ENCODE measurements around the gene BRAT1. TPM values are rescaled to one million over a fixed set of nuclear protein-coding genes. Genes with fewer than 3 reads are reported as not detected.
"Not testable (repeated sequence)": the region's sequence is repeated elsewhere in the genome, so short reads cannot be mapped to it uniquely, and the experiment has no call there.

The BRAT1 gene
- polyA plus RNA-seq, 3 donors from 2014 or later: 15.0 to 42.4 (median 19.2) TPM

GRCh38 chr7:2532199-2532772 is 23.0 kb downstream of the BRAT1 start:
- not testable (repeated sequence) for H3K9me3 Mint-ChIP-seq, H3K36me3 Mint-ChIP-seq
- H3K4me3 Mint-ChIP-seq: peak overlapping the region in 2 of 5 donors; percentile 18 to 38
- peaks cover 40 to 47% of the 10 kb centered on the region in 2 donors for H3K4me1 Mint-ChIP-seq
- H3K27me3 Mint-ChIP-seq (ENCODE audit: low read depth in 3 of 3): peaks cover 19 to 41% (median 37%) of the 10 kb centered on the region in 3 donors
- DNase-seq: peak in 1 of 3 donors; percentile 10
- peak overlapping the region; percentile 55 to 85 (median 78) for H3K27ac Mint-ChIP-seq

- peaks cover 19 to 44% (median 41%) of the 10 kb centered on the region in 3 donors for H3K27me3 Mint-ChIP-seq (ENCODE audit: low read depth in 3 of 3)
- H3K9me3 Mint-ChIP-seq, DNase-seq, H3K36me3 Mint-ChIP-seq, H3K4me3 Mint-ChIP-seq: not testable (repeated sequence)
- peaks cover 42 to 51% of the 10 kb centered on the region in 2 donors for H3K4me1 Mint-ChIP-seq
- peak overlapping the region in 1 of 6 donors; percentile 77 for H3K27ac Mint-ChIP-seq
These were observed 23.6 kb downstream of the BRAT1 start for GRCh38 chr7:2531796-2532110.

- H3K4me1 Mint-ChIP-seq: peaks cover 42 to 51% of the 10 kb centered on the region in 2 donors
- not testable (repeated sequence) for H3K9me3 Mint-ChIP-seq, H3K36me3 Mint-ChIP-seq, DNase-seq
- peak overlapping the region; percentile 92 to 98 (median 97) for H3K27ac Mint-ChIP-seq
- peaks cover 16 to 43% (median 41%) of the 10 kb centered on the region in 3 donors for H3K27me3 Mint-ChIP-seq (ENCODE audit: low read depth in 3 of 3)
- H3K4me3 Mint-ChIP-seq: peak overlapping the region; percentile 78 to 83 (median 82)
These were observed 24.1 kb downstream of the BRAT1 start for GRCh38 chr7:2530994-2531795.

GRCh38 chr7:2530071-2530987 is 25.0 kb downstream of the BRAT1 start:
- Mint-ChIP-seq H3K4me3 (peak overlapping the region; percentile 78 to 83 (median 82)), H3K27ac (peak overlapping the region; percentile 92 to 98 (median 97)), H3K36me3 (peaks cover 0 to 5% (median 4%) of the 10 kb centered on the region in 3 donors), H3K4me1 (peaks cover 42 to 51% of the 10 kb centered on the region in 2 donors), H3K27me3 (ENCODE audit: low read depth in 3 of 3) (peaks cover 18 to 45% (median 45%) of the 10 kb centered on the region in 3 donors), H3K9me3 (no peaks in the 10 kb centered on the region)
- DNase-seq: peak; percentile 83 to 85 (median 84)

GRCh38 chr7:2529161-2530070 is 25.9 kb downstream of the BRAT1 start:
- peaks cover 0 to 5% (median 4%) of the 10 kb centered on the region in 3 donors for H3K36me3 Mint-ChIP-seq
- peak overlapping the region; percentile 78 to 83 (median 82) for H3K4me3 Mint-ChIP-seq
- DNase-seq: peak; percentile 74 to 77 (median 76)
- H3K27ac Mint-ChIP-seq: peak overlapping the region; percentile 92 to 98 (median 97)
- H3K4me1 Mint-ChIP-seq: peaks cover 42 to 51% of the 10 kb centered on the region in 2 donors
- peaks cover 18 to 51% (median 44%) of the 10 kb centered on the region in 3 donors for H3K27me3 Mint-ChIP-seq (ENCODE audit: low read depth in 3 of 3)
- no peaks in the 10 kb centered on the region for H3K9me3 Mint-ChIP-seq

- H3K27ac Mint-ChIP-seq: peak overlapping the region; percentile 92 to 98 (median 97)
These were observed 26.7 kb downstream of the BRAT1 start for GRCh38 chr7:2528481-2529095.

GRCh38 chr7:2527505-2528467 is 27.5 kb downstream of the BRAT1 start:
- peaks cover 18 to 58% (median 47%) of the 10 kb centered on the region in 3 donors for H3K27me3 Mint-ChIP-seq (ENCODE audit: low read depth in 3 of 3)
- H3K4me1 Mint-ChIP-seq: peaks cover 48 to 64% of the 10 kb centered on the region in 2 donors
- H3K4me3 Mint-ChIP-seq: peak overlapping the region; percentile 59 to 78 (median 73)
- no peaks in the 10 kb centered on the region for H3K9me3 Mint-ChIP-seq
- DNase-seq: peak in 1 of 3 donors; percentile 56
- H3K36me3 Mint-ChIP-seq: peaks cover 0 to 5% (median 4%) of the 10 kb centered on the region in 3 donors
- H3K27ac Mint-ChIP-seq: peak overlapping the region; percentile 90 to 98 (median 96)

More at GRCh38 chr7:2528481-2529095, 26.7 kb downstream of the BRAT1 start:
- Mint-ChIP-seq H3K36me3 (peaks cover 0 to 5% (median 4%) of the 10 kb centered on the region in 3 donors), H3K27me3 (ENCODE audit: low read depth in 3 of 3) (peaks cover 18 to 53% (median 44%) of the 10 kb centered on the region in 3 donors), H3K9me3 (no peaks in the 10 kb centered on the region), H3K4me1 (peaks cover 42 to 57% of the 10 kb centered on the region in 2 donors), H3K4me3 (peak overlapping the region; percentile 52 to 83 (median 82))
- no peak for DNase-seq

GRCh38 chr7:2526659-2527504 is 28.4 kb downstream of the BRAT1 start:
- no peaks in the 10 kb centered on the region for H3K9me3 Mint-ChIP-seq
- H3K4me3 Mint-ChIP-seq: peak overlapping the region in 3 of 5 donors; percentile 21 to 76 (median 59)
- H3K27ac Mint-ChIP-seq: peak overlapping the region; percentile 90 to 98 (median 96)
- H3K4me1 Mint-ChIP-seq: peaks cover 57 to 68% of the 10 kb centered on the region in 2 donors
- peaks cover 22 to 60% (median 51%) of the 10 kb centered on the region in 3 donors for H3K27me3 Mint-ChIP-seq (ENCODE audit: low read depth in 3 of 3)
- DNase-seq: no peak
- peaks cover 3 to 5% (median 4%) of the 10 kb centered on the region in 3 donors for H3K36me3 Mint-ChIP-seq

GRCh38 chr7:2525658-2526630 is 29.4 kb downstream of the BRAT1 start:
- H3K27me3 Mint-ChIP-seq (ENCODE audit: low read depth in 3 of 3): peaks cover 23 to 57% (median 55%) of the 10 kb centered on the region in 3 donors
- peak overlapping the region in 3 of 6 donors; percentile 40 to 75 (median 51) for H3K27ac Mint-ChIP-seq
- peaks cover 4 to 5% (median 5%) of the 10 kb centered on the region in 3 donors for H3K36me3 Mint-ChIP-seq
- peak overlapping the region in 3 of 5 donors; percentile 33 to 44 (median 35) for H3K4me3 Mint-ChIP-seq
- peaks cover 59 to 67% of the 10 kb centered on the region in 2 donors for H3K4me1 Mint-ChIP-seq
- no peak for DNase-seq
- H3K9me3 Mint-ChIP-seq: no peaks in the 10 kb centered on the region
